Activated CD4-positive, alpha-beta T cell treated with anti-CD3 and anti-CD28 coated beads for 36 hours (primary cell): ENCODE measurements around the gene DSCAML1. TPM values are rescaled to one million over a fixed set of nuclear protein-coding genes. Genes with fewer than 3 reads are reported as not detected.

ENCODE experiments used
- ATAC-seq: fragments of 200-7000 bp; cut with Tn5 transposase; one replicate; pipeline ENCODE4 v1.10.0; 2021; ENCODE audit warnings: mild to moderate bottlenecking, moderate library complexity
- CTCF ChIA-PET: fragments of 350-600 bp; sonication (Branson Sonifier 250); formaldehyde crosslinking; loops from one replicate; lab custom pipeline; 2021; ENCODE audit warnings: antibody characterized with exemption; lab: Charles Lee
- POLR2A ChIA-PET: fragments of 350-600 bp; sonication (Branson Sonifier 250); formaldehyde crosslinking; loops from one replicate; lab custom pipeline; 2021; ENCODE audit warnings: antibody characterized with exemption, inconsistent platforms; lab: Charles Lee
- DNase-seq: peaks from one replicate; pipeline ENCODE4 v3.0.0-alpha.2; 2020
- H3K27ac Mint-ChIP-seq: one replicate; pipeline ENCODE4 v1.8.0; 2021; ENCODE audit warnings: mixed read lengths
- H3K27me3 Mint-ChIP-seq: one replicate; pipeline ENCODE4 v1.8.0; 2021; ENCODE audit warnings: mixed read lengths
- H3K36me3 Mint-ChIP-seq: one replicate; pipeline ENCODE4 v1.8.0; 2021; ENCODE audit warnings: low read depth, mixed read lengths
- H3K4me1 Mint-ChIP-seq: one replicate; pipeline ENCODE4 v1.8.0; 2021; ENCODE audit warnings: mixed read lengths
- H3K4me3 Mint-ChIP-seq: one replicate; pipeline ENCODE4 v1.8.0; 2021; ENCODE audit warnings: mild to moderate bottlenecking, moderate library complexity, mixed read lengths
- H3K9me3 Mint-ChIP-seq: one replicate; pipeline ENCODE4 v1.8.0; 2021; ENCODE audit warnings: low read depth, mixed read lengths
- intact Hi-C, 2 experiments: fragments of 100-400 bp; cut with DNase I in 1 of 2; cut with micrococcal nuclease in 1 of 2; formaldehyde crosslinking; loops; one replicate each; pipeline versions ENCODE4 v1.14.2 to v1.15.1; 2022 to 2024; cut with DNase I, micrococcal nuclease
- total RNA-seq, 2 experiments: library from RNA; stranded (reverse); gene quantifications; one replicate each; pipeline ENCODE4 v1.2.3, GENCODE V29; 2021

The DSCAML1 gene
- total RNA-seq, 2 experiments from 2014 or later: 0.05 to 0.67 TPM

GRCh38 chr11:117626576-117626975 is 170.4 kb downstream of the DSCAML1 start:
- CTCF ChIA-PET: no interaction called here
- POLR2A ChIA-PET: no interaction called here
- intact Hi-C loops: no loop called here
- ATAC-seq (no peak), DNase-seq (no peak)
- Mint-ChIP-seq H3K4me1 (no peaks in the 10 kb centered on the region), H3K27me3 (no peaks in the 10 kb centered on the region), H3K9me3 (peaks cover 2% of the 10 kb centered on the region), H3K4me3 (no peak overlapping the region), H3K27ac (no peak overlapping the region), H3K36me3 (no peaks in the 10 kb centered on the region)

- no peak overlapping the region for H3K27ac Mint-ChIP-seq
- CTCF ChIA-PET: interaction anchor here (1.0 to 1.2 kb wide), 2 partner anchors 8 to 45 kb away, joined by 3 to 4 read pairs; no protein-coding TSS in a partner anchor
Measured at GRCh38 chr11:117625237-117625636, 171.8 kb downstream of the DSCAML1 start.

GRCh38 chr11:117623831-117624271 is 173.2 kb downstream of the DSCAML1 start:
- no peaks in the 10 kb centered on the region for H3K36me3 Mint-ChIP-seq
- CTCF ChIA-PET: interaction anchor here (1.0 kb wide), 1 partner anchor 198 kb away, joined by 4 read pairs; no protein-coding TSS in a partner anchor
- no peaks in the 10 kb centered on the region for H3K4me1 Mint-ChIP-seq
- intact Hi-C loops: no loop called here
- DNase-seq: no peak
- no peak for ATAC-seq
- POLR2A ChIA-PET: no interaction called here
- H3K9me3 Mint-ChIP-seq: peaks cover 6% of the 10 kb centered on the region
- no peak overlapping the region for H3K4me3 Mint-ChIP-seq
- H3K27me3 Mint-ChIP-seq: no peaks in the 10 kb centered on the region
- H3K27ac Mint-ChIP-seq: no peak overlapping the region

More at GRCh38 chr11:117625237-117625636, 171.8 kb downstream of the DSCAML1 start:
- no peaks in the 10 kb centered on the region for H3K27me3 Mint-ChIP-seq
- DNase-seq: no peak
- H3K36me3 Mint-ChIP-seq: no peaks in the 10 kb centered on the region
- ATAC-seq: no peak
- POLR2A ChIA-PET: no interaction called here
- peaks cover 6% of the 10 kb centered on the region for H3K9me3 Mint-ChIP-seq
- no peak overlapping the region for H3K4me3 Mint-ChIP-seq
- intact Hi-C loops: no loop called here
- no peaks in the 10 kb centered on the region for H3K4me1 Mint-ChIP-seq

- ChIA-PET CTCF (interaction anchor here (0.6 to 3.2 kb wide), 20 partner anchors 9 to 450 kb away, joined by 3 to 48 read pairs (median 3); no protein-coding TSS in a partner anchor), POLR2A (interaction anchor here (0.6 kb wide), 1 partner anchor 176 kb away, joined by 4 read pairs; no protein-coding TSS in a partner anchor)
- Mint-ChIP-seq H3K36me3 (no peaks in the 10 kb centered on the region), H3K9me3 (peaks cover 6% of the 10 kb centered on the region), H3K27ac (no peak overlapping the region), H3K4me3 (no peak overlapping the region), H3K4me1 (no peaks in the 10 kb centered on the region), H3K27me3 (peaks cover 4% of the 10 kb centered on the region)
- DNase-seq (peak; percentile 30), ATAC-seq (no peak)
- intact Hi-C loops: loop anchor here (1.0 to 2.0 kb wide), 2 partner anchors 194 to 195 kb away; no protein-coding TSS in a partner anchor
Measured at GRCh38 chr11:117621226-117621625, 175.8 kb downstream of the DSCAML1 start.

GRCh38 chr11:117620659-117621058 is 176.4 kb downstream of the DSCAML1 start:
- Mint-ChIP-seq H3K4me1 (no peaks in the 10 kb centered on the region), H3K9me3 (peaks cover 6% of the 10 kb centered on the region), H3K27ac (no peak overlapping the region), H3K4me3 (no peak overlapping the region), H3K36me3 (no peaks in the 10 kb centered on the region), H3K27me3 (peaks cover 4% of the 10 kb centered on the region)
- ChIA-PET POLR2A (interaction anchor here (0.6 kb wide), 1 partner anchor 175 kb away, joined by 4 read pairs; no protein-coding TSS in a partner anchor), CTCF (interaction anchor here (0.6 to 3.2 kb wide), 14 partner anchors 8 to 196 kb away, joined by 3 to 48 read pairs (median 4); no protein-coding TSS in a partner anchor)
- ATAC-seq: no peak
- no peak for DNase-seq
- intact Hi-C loops: loop anchor here (1.0 to 2.0 kb wide), 2 partner anchors 194 kb away; no protein-coding TSS in a partner anchor

- ATAC-seq: no peak
- intact Hi-C loops: loop anchor here in 1 of 2 experiments (2.0 kb wide), 1 partner anchor 193 kb away; no protein-coding TSS in a partner anchor
- POLR2A ChIA-PET: no interaction called here
- Mint-ChIP-seq H3K36me3 (no peaks in the 10 kb centered on the region), H3K4me3 (no peak overlapping the region), H3K27me3 (peaks cover 4% of the 10 kb centered on the region), H3K27ac (no peak overlapping the region), H3K9me3 (peaks cover 6% of the 10 kb centered on the region), H3K4me1 (no peaks in the 10 kb centered on the region)
- CTCF ChIA-PET: interaction anchor here (0.5 to 1.9 kb wide), 5 partner anchors 70 to 296 kb away, joined by 3 to 8 read pairs (median 4); no protein-coding TSS in a partner anchor
- DNase-seq: no peak
Measured at GRCh38 chr11:117620086-117620485, 176.9 kb downstream of the DSCAML1 start.

GRCh38 chr11:117619661-117620060 is 177.4 kb downstream of the DSCAML1 start:
- CTCF ChIA-PET: interaction anchor here (0.5 to 1.2 kb wide), 4 partner anchors 70 to 295 kb away, joined by 3 to 8 read pairs (median 4); no protein-coding TSS in a partner anchor
- no peak overlapping the region for H3K27ac Mint-ChIP-seq
- H3K9me3 Mint-ChIP-seq: peaks cover 6% of the 10 kb centered on the region
- intact Hi-C loops: loop anchor here in 1 of 2 experiments (2.0 kb wide), 1 partner anchor 193 kb away; no protein-coding TSS in a partner anchor
- ATAC-seq: no peak
- no peaks in the 10 kb centered on the region for H3K36me3 Mint-ChIP-seq
- DNase-seq: no peak
- POLR2A ChIA-PET: no interaction called here
- no peak overlapping the region for H3K4me3 Mint-ChIP-seq
- H3K4me1 Mint-ChIP-seq: no peaks in the 10 kb centered on the region
- H3K27me3 Mint-ChIP-seq: peaks cover 4% of the 10 kb centered on the region

GRCh38 chr11:117618982-117619355 is 178.0 kb downstream of the DSCAML1 start:
- H3K4me3 Mint-ChIP-seq: no peak overlapping the region
- CTCF ChIA-PET: interaction anchor here (1.0 to 1.2 kb wide), 3 partner anchors 69 to 206 kb away, joined by 3 to 4 read pairs (median 3); no protein-coding TSS in a partner anchor

GRCh38 chr11:117618302-117618981 is 178.6 kb downstream of the DSCAML1 start:
- intact Hi-C loops: no loop called here
- Mint-ChIP-seq H3K4me1 (no peaks in the 10 kb centered on the region), H3K9me3 (peaks cover 6% of the 10 kb centered on the region), H3K27me3 (peaks cover 8% of the 10 kb centered on the region), H3K36me3 (no peaks in the 10 kb centered on the region), H3K4me3 (no peak overlapping the region), H3K27ac (no peak overlapping the region)
- ChIA-PET CTCF (interaction anchor here (1.0 kb wide), 1 partner anchor 206 kb away, joined by 3 read pairs; no protein-coding TSS in a partner anchor), POLR2A (no interaction called here)
- DNase-seq (no peak), ATAC-seq (no peak)

More at GRCh38 chr11:117618982-117619355, 178.0 kb downstream of the DSCAML1 start:
- ATAC-seq: no peak
- DNase-seq: no peak
- POLR2A ChIA-PET: no interaction called here
- H3K27ac Mint-ChIP-seq: no peak overlapping the region
- H3K36me3 Mint-ChIP-seq: no peaks in the 10 kb centered on the region
- H3K27me3 Mint-ChIP-seq: peaks cover 8% of the 10 kb centered on the region
- no peaks in the 10 kb centered on the region for H3K4me1 Mint-ChIP-seq
- H3K9me3 Mint-ChIP-seq: peaks cover 6% of the 10 kb centered on the region
- intact Hi-C loops: no loop called here

- POLR2A ChIA-PET: no interaction called here
- no peak overlapping the region for H3K4me3 Mint-ChIP-seq
- H3K36me3 Mint-ChIP-seq: no peaks in the 10 kb centered on the region
- no peak for DNase-seq
- ATAC-seq: no peak
- no peaks in the 10 kb centered on the region for H3K4me1 Mint-ChIP-seq
- intact Hi-C loops: no loop called here
- peaks cover 6% of the 10 kb centered on the region for H3K9me3 Mint-ChIP-seq
- H3K27ac Mint-ChIP-seq: no peak overlapping the region
- CTCF ChIA-PET: interaction anchor here (1.0 kb wide), 1 partner anchor 8 kb away, joined by 3 read pairs; no protein-coding TSS in a partner anchor
- peaks cover 8% of the 10 kb centered on the region for H3K27me3 Mint-ChIP-seq
Measured at GRCh38 chr11:117616979-117617378, 180.0 kb downstream of the DSCAML1 start.

- peaks cover 14% of the 10 kb centered on the region for H3K27me3 Mint-ChIP-seq
- peaks cover 8% of the 10 kb centered on the region for H3K4me1 Mint-ChIP-seq
- H3K4me3 Mint-ChIP-seq: no peak overlapping the region
- ChIA-PET POLR2A (no interaction called here), CTCF (no interaction called here)
- DNase-seq: no peak
- no peak overlapping the region for H3K27ac Mint-ChIP-seq
- ATAC-seq: no peak
- no peaks in the 10 kb centered on the region for H3K9me3 Mint-ChIP-seq
- intact Hi-C loops: no loop called here
- H3K36me3 Mint-ChIP-seq: no peaks in the 10 kb centered on the region
Measured at GRCh38 chr11:117614728-117615127, 182.3 kb downstream of the DSCAML1 start.
